A549 (cell line): ENCODE results near the gene FOXC2. TPM values are rescaled to one million over a fixed set of nuclear protein-coding genes. Genes with fewer than 3 reads are reported as not detected.

Experiments used
- ATAC-seq, 2 experiments: fragments of 200-7000 bp in 1 of 2; fragments of >200 bp in 1 of 2; cut with Nextera tagmentation in 1 of 2; cut with Tn5 transposase in 1 of 2; 3 replicates each; pipeline versions ENCODE4 v1.8.0 to v1.9.1; 2018 to 2020; ENCODE audit warnings: mild to moderate bottlenecking in 1 of 2, moderate library complexity in 1 of 2
- CTCF ChIA-PET: fragments of 300-600 bp; sonication (Branson Sonifier 250); formaldehyde crosslinking; extraction: SDS; loops from one replicate; lab custom pipeline; 2021; ENCODE audit warnings: antibody characterized with exemption, inconsistent platforms; lab: Yijun Ruan, JAX
- POLR2A ChIA-PET: fragments of 350-600 bp; formaldehyde crosslinking; extraction: SDS; loops from one replicate; lab custom pipeline; 2021; ENCODE audit warnings: antibody characterized with exemption, inconsistent platforms; lab: Yijun Ruan, JAX
- DNase-seq, 2 experiments: peaks; one replicate each; pipeline versions ENCODE4 v3.0.0 to v3.0.0-alpha.2; 2011 to 2016; ENCODE audit warnings: low read depth in 1 of 2, low spot score in 1 of 2
- FAIRE-seq: peaks from 2 replicates; lab custom pipeline; 2011; peaks lifted over from hg19 to GRCh38; lab: Jason Lieb, UNC
- H3K27ac ChIP-seq, 2 experiments: fragments of >200 bp; sonication (Bioruptor Twin); formaldehyde crosslinking; 3 replicates each; pipeline ENCODE4 v1.5.1; 2016 to 2017
- H3K4me1 ChIP-seq: fragments of >200 bp; sonication (Bioruptor Twin); formaldehyde crosslinking; 3 replicates; pipeline ENCODE4 v1.6.1; 2016
- H3K4me2 ChIP-seq: fragments of >200 bp; sonication (Bioruptor Twin); formaldehyde crosslinking; 3 replicates; pipeline ENCODE4 v1.6.1; 2016
- H3K4me3 ChIP-seq: fragments of >200 bp; sonication (Bioruptor Twin); formaldehyde crosslinking; 3 replicates; pipeline ENCODE4 v1.5.1; 2016
- H3K9me3 ChIP-seq: fragments of >200 bp; sonication (Bioruptor Twin); formaldehyde crosslinking; 3 replicates; pipeline ENCODE4 v1.6.1; 2016
- BHLHE40 ChIP-seq: IDR thresholded peaks from 2 replicates; pipeline ENCODE4 v1.6.1; 2012; ENCODE audit warnings: low read depth, low read length, inconsistent platforms
- CBX8 ChIP-seq: fragments of 200-600 bp; sonication (generic); IDR thresholded peaks from 2 replicates; pipeline ENCODE4 v1.6.1; 2016
- CEBPB ChIP-seq, 2 experiments: fragments of >200 bp in 1 of 2; sonication (Bioruptor Twin) in 1 of 2; formaldehyde crosslinking in 1 of 2; IDR thresholded peaks; 2 replicates each; pipeline ENCODE4 v1.6.1; 2012 to 2016
- EHF ChIP-seq: fragments of 250-450 bp; sonication (Bioruptor Pico); IDR thresholded peaks from 2 replicates; pipeline ENCODE4 v1.5.0; 2020; ENCODE audit warnings: mild to moderate bottlenecking
- EHMT2 ChIP-seq: fragments of 200-600 bp; sonication (generic); IDR thresholded peaks from 2 replicates; pipeline ENCODE4 v1.6.1; 2016; ENCODE audit warnings: antibody characterized with exemption, low read depth, mild to moderate bottlenecking, moderate library complexity
- FOSL2 ChIP-seq, 2 experiments: fragments of 450-650 bp in 1 of 2; fragments of >200 bp in 1 of 2; sonication (Bioruptor Twin) in 1 of 2; formaldehyde crosslinking; IDR thresholded peaks; 2 replicates each; pipeline versions ENCODE4 v1.5.0 to v1.6.1; 2016 to 2020; ENCODE audit warnings: mild to moderate bottlenecking in 1 of 2, moderate library complexity in 1 of 2
- GATA3 ChIP-seq: IDR thresholded peaks from 2 replicates; pipeline ENCODE4 v1.6.1; 2012; ENCODE audit warnings: borderline replicate concordance
- HOXB5 ChIP-seq: fragments of 250-450 bp; sonication (Bioruptor Pico); IDR thresholded peaks from 2 replicates; pipeline ENCODE4 v1.5.0; 2020; ENCODE audit warnings: mild to moderate bottlenecking, moderate library complexity
- JUN ChIP-seq, 2 experiments: fragments of >200 bp; sonication (Bioruptor Twin); formaldehyde crosslinking; IDR thresholded peaks; 2 replicates in 1 of 2; 3 replicates in 1 of 2; pipeline ENCODE4 v1.6.1; 2016 to 2017
- KDM1A ChIP-seq: fragments of 200-600 bp; sonication (generic); IDR thresholded peaks from 2 replicates; pipeline ENCODE4 v1.6.1; 2016; ENCODE audit warnings: low read depth, mild to moderate bottlenecking
- KDM5A ChIP-seq: fragments of 200-600 bp; sonication (generic); IDR thresholded peaks from 2 replicates; pipeline ENCODE4 v1.6.1; 2016; ENCODE audit warnings: antibody characterized with exemption, mild to moderate bottlenecking
- MAX ChIP-seq: IDR thresholded peaks from 2 replicates; pipeline ENCODE4 v1.6.1; 2012
- PHF8 ChIP-seq: fragments of 200-600 bp; sonication (generic); IDR thresholded peaks from 2 replicates; pipeline ENCODE4 v1.6.1; 2016; ENCODE audit warnings: low read depth, mild to moderate bottlenecking, antibody characterized with exemption, moderate library complexity, borderline replicate concordance
- RAD21 ChIP-seq, 2 experiments: fragments of >200 bp in 1 of 2; sonication (Bioruptor Twin) in 1 of 2; formaldehyde crosslinking in 1 of 2; IDR thresholded peaks in 1 of 2; conservative IDR thresholded peaks in 1 of 2; 2 replicates in 1 of 2; 3 replicates in 1 of 2; pipeline ENCODE4 v1.6.1; 2012 to 2018; ENCODE audit warnings: inconsistent platforms in 1 of 2
- RARB ChIP-seq: fragments of 250-450 bp; sonication (Bioruptor Pico); IDR thresholded peaks from 2 replicates; pipeline ENCODE4 v1.8.0; 2021; ENCODE audit warnings: mild to moderate bottlenecking, moderate library complexity
- ZFP36 ChIP-seq: fragments of 450-650 bp; IDR thresholded peaks from 2 replicates; pipeline ENCODE4 v1.6.1; 2014; ENCODE audit warnings: borderline replicate concordance; ENCODE audit not compliant: partially characterized antibody
- ZNF302 ChIP-seq: fragments of 250-450 bp; sonication (Bioruptor Pico); IDR thresholded peaks from 2 replicates; pipeline ENCODE4 v1.9.0; 2021; ENCODE audit warnings: inconsistent platforms, mild to moderate bottlenecking, moderate library complexity
- WGBS: methylation state at CpG from one replicate; pipeline ENCODE4 v1.1.6; 2017; ENCODE audit errors: missing lambda C conversion rate; 5-methylcytosine and 5-hydroxymethylcytosine counted together
- polyA plus RNA-seq, 4 experiments: library from polyadenylated mRNA; depleted of rRNA in 3 of 4; stranded (reverse); fragments of >200 nt; fragmentation: RNase III in 1 of 4; extraction: RNeasy Plus Mini Kit Qiagen cat#74134 plus additional on column Dnase treatment in 1 of 4; gene quantifications; 2 replicates in 3 of 4; 3 replicates in 1 of 4; pipeline ENCODE4 v1.2.3, GENCODE V29; 2011 to 2017
- TF ChIP-seq, protein P1 (sequence below): IDR thresholded peaks from 2 replicates; pipeline ENCODE4 v1.6.1; 2012; ENCODE audit warnings: low read depth, borderline replicate concordance
- TF ChIP-seq, protein P2 (sequence below): fragments of 250-450 bp; sonication (Bioruptor Pico); IDR thresholded peaks from 2 replicates; pipeline ENCODE4 v1.5.0; 2020; ENCODE audit warnings: low read depth, mild to moderate bottlenecking, moderate library complexity

FOXC2 gene
- polyA plus RNA-seq, 2 of the 4 experiments (the other 2 are of a cell fraction): 0.06 to 0.28 TPM

DNA sequence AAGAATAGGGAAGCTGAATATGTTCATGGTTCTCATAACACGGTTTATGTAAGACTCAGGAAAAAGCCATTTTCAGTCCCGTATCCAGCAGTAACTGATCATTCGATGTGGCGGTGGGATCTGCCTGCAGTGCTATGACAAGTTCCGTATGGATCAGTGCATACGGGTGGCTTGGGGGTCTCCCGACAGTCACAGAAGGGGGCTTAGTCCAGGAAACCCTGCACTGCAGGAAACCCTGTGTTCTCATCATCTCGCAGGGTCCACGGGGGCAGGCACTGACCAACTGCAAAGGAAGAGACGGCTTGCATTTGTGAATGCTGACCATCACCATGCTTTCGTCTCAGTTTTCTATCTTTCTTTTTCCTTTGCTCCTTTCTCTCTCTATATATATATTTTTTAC lies 19.3 kb upstream of the FOXC2 start:
- Histone ChIP-seq H3K9me3 (no peaks in the 10 kb centered on the region), H3K27ac (no peak overlapping the region), H3K4me2 (no peak overlapping the region), H3K4me1 (no peaks in the 10 kb centered on the region), H3K4me3 (no peak overlapping the region)
- POLR2A ChIA-PET: no interaction called here
- ATAC-seq: no peak
- TF ChIP-seq PHF8 (no peak), MAX (no peak), CEBPB (IDR thresholded peaks at IDR 0.05) (no peak), RAD21 (conservative IDR thresholded peaks at IDR 0.05 in 1 of 2, IDR thresholded peaks at IDR 0.05 in 1 of 2) (no peak), CBX8 (no peak)
- CTCF ChIA-PET: no interaction called here
- DNase-seq: no peak
- 96% methylated on average over 11 of the region's 11 CpGs for WGBS
- FAIRE-seq: no peak

DNA sequence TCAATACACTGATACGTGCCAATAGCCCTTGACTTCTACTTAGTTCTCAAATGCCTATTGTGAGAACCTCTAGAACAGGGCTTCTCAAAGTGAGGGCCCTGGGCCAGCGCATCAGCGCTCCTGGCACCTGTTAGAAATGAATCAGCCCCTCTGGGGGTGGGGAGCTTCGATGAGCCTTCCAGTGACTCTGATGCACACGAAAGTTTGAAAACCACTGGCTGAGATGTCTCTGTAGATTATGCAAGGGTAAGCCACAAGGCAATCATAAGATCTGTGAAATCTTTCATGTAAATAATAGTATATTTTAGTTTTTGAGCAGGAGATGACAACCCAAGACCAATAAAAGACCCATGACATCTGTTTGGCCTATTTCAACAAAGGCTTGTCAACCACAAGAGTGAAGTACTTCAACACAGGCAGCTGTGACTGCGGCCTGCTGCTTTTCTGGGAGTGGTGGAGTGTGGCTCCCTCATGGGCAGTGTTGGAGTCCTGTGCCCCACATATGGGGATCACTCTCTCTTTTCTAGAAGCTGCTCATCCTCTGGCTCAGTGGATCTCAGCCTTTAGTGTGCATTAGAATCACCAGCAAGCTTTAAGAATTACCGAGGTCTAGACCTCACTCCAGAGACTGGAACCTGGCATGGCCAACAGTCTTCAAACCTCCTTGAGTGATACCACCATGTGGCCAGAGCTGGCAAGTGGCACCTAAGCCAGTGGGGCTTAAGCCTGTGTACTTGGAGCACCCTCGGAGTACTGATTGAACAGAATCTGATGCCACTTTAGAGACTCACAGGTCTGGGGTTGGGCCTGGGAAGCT lies 17.3 kb upstream of the FOXC2 start:
- ChIA-PET POLR2A (no interaction called here), CTCF (interaction anchor here (0.6 to 4.9 kb wide), 6 partner anchors 14 to 730 kb away, joined by 3 to 19 read pairs (median 4); no protein-coding TSS in a partner anchor)
- no peaks in the 10 kb centered on the region for H3K9me3 ChIP-seq
- H3K4me3 ChIP-seq: no peak overlapping the region
- H3K4me1 ChIP-seq: no peaks in the 10 kb centered on the region; the same call in 2 of the 3 replicates
- FAIRE-seq (no peak), ATAC-seq (peak; percentile 34 to 51; a peak in 2 of 6 replicates), DNase-seq (no peak)
- H3K27ac ChIP-seq: no peak overlapping the region
- TF ChIP-seq JUN (IDR thresholded peaks at IDR 0.05) (no peak), RARB (CRISPR knock-in tag) (no peak), FOSL2 (IDR thresholded peaks at IDR 0.05) (no peak), FOSL2 (CRISPR knock-in tag; IDR thresholded peaks at IDR 0.05) (no peak), BHLHE40 (no peak), CBX8 (no peak), PHF8 (no peak), HOXB5 (CRISPR knock-in tag) (no peak), ZFP36 (no peak), EHF (no peak), GATA3 (no peak), KDM1A (no peak)
- TF ChIP-seq, protein P1, sequence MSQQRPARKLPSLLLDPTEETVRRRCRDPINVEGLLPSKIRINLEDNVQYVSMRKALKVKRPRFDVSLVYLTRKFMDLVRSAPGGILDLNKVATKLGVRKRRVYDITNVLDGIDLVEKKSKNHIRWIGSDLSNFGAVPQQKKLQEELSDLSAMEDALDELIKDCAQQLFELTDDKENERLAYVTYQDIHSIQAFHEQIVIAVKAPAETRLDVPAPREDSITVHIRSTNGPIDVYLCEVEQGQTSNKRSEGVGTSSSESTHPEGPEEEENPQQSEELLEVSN: no peak
- no peak overlapping the region for H3K4me2 ChIP-seq
- WGBS: 82% methylated on average over 8 of the region's 8 CpGs

GRCh38 chr16:86549893-86550190 lies 16.8 kb upstream of the FOXC2 start:
- no CpG with 5 or more reads among the region's 7 CpGs for WGBS
- ATAC-seq (0 out of 6 replicates have a peak, but pooled peaks of 1 of the 2 experiments have one; percentile 26), FAIRE-seq (no peak), DNase-seq (no peak)
- TF ChIP-seq, protein P2, sequence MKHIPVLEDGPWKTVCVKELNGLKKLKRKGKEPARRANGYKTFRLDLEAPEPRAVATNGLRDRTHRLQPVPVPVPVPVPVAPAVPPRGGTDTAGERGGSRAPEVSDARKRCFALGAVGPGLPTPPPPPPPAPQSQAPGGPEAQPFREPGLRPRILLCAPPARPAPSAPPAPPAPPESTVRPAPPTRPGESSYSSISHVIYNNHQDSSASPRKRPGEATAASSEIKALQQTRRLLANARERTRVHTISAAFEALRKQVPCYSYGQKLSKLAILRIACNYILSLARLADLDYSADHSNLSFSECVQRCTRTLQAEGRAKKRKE (CRISPR knock-in tag): no peak
- TF ChIP-seq KDM5A: no peak
- no peak for TF ChIP-seq ZNF302
- TF ChIP-seq EHMT2: no peak
- TF ChIP-seq FOSL2 (IDR thresholded peaks at IDR 0.05): no peak
- no peak for TF ChIP-seq FOSL2 (CRISPR knock-in tag; IDR thresholded peaks at IDR 0.05)
- Histone ChIP-seq H3K27ac (no peak overlapping the region), H3K9me3 (no peaks in the 10 kb centered on the region), H3K4me2 (no peak overlapping the region), H3K4me1 (no peaks in the 10 kb centered on the region; the same call in 2 of the 3 replicates), H3K4me3 (no peak overlapping the region)
- CTCF ChIA-PET: interaction anchor here (0.8 to 4.9 kb wide), 5 partner anchors 13 to 729 kb away, joined by 3 to 19 read pairs (median 4); no protein-coding TSS in a partner anchor
- POLR2A ChIA-PET: no interaction called here
